SH-SY5Y (cell line): Measurements from ENCODE around the gene B3GAT1.

Experiments
- GATA2 ChIP-seq: IDR thresholded peaks from 2 replicates; pipeline ENCODE4 v1.6.1; 2011; ENCODE audit warnings: mild to moderate bottlenecking, low read depth, low read length
- GATA3 ChIP-seq: IDR thresholded peaks from 2 replicates; pipeline ENCODE4 v1.6.1; 2011; ENCODE audit warnings: low read depth, mild to moderate bottlenecking, low read length, moderate library complexity

The B3GAT1 gene, protein sequence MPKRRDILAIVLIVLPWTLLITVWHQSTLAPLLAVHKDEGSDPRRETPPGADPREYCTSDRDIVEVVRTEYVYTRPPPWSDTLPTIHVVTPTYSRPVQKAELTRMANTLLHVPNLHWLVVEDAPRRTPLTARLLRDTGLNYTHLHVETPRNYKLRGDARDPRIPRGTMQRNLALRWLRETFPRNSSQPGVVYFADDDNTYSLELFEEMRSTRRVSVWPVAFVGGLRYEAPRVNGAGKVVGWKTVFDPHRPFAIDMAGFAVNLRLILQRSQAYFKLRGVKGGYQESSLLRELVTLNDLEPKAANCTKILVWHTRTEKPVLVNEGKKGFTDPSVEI

DNA sequence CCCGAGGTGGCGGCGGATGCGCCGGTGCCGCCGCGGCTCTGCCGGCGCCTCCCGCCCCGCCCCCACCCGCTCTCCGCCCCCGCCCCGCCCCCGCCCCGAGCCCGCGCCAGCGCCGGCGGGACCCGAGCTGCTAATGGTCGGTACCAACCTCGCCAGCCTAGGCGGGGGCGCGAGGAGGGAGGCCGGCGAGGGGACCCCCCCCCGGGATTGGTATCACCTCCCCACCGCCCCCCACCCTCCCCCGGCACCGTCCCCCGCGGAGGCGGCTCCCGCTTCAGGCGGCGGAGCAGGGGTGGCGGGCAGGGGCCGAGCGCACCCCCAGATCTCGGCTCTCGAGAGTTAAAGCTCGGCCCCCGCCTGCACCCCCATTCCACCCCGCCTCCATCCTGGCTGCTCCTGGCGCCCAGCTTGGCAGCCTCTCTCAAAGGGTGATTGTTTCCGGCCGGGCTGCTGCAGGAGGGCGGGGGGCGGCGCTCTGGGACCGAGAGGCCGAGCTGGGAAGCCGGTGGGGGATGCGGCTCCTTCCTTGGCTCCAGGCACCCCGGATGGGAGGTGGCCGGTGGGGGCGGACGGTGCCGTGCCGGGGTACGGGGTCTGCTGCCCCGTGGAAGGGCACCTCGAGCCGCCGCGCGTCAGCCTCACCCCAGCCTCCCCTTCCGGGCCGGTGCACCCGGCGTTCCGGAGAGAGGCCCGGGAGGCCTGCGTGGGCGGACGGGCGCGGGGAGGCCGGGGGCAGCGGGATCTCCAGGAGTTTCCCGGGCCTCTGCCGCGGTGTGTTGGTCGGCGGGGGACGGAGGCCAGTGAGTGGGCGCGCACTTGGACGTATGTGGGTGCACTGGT, at the start of gene B3GAT1:
B3GAT1 (minus strand) TSS at position 40 of the 840 bp plus-strand sequence. CDS start 24,583 bp downstream, outside the sequence.
- TF ChIP-seq GATA2 (no peak), GATA3 (no peak)

GRCh38 chr11:134461621-134462020, 49.6 kb upstream of the B3GAT1 start:
- TF ChIP-seq GATA3, result no peak
- TF ChIP-seq GATA2, result no peak

GRCh38 chr11:134460881-134461280, 48.8 kb upstream of the B3GAT1 start:
- TF ChIP-seq GATA2 (no peak), GATA3 (no peak)

- TF ChIP-seq GATA3 (no peak), GATA2 (no peak)
These were observed 48.1 kb upstream of the B3GAT1 start for GRCh38 chr11:134460062-134460561.

GRCh38 chr11:134459246-134460061, 47.4 kb upstream of the B3GAT1 start:
- TF ChIP-seq GATA3 (no peak), GATA2 (no peak)

DNA sequence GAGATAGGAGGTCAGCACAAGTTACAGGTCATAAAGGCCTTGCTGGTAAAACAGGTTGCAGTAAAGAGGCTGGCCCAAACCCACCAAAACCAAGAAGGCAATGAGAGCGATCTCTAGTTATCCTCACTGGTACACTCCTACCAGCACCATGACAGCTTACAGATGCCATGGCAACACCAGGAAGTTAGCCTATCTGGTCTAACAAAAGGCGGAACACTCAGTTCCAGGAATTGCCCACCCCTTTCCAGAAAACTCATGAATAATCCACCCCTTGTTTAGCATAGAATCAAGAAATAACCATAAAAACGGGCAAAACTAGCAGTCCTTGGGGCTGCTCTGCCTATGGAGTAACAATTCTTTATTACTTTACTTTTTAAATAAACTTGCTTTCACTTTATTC, 43.5 kb upstream of the B3GAT1 start:
- TF ChIP-seq GATA3, result no peak
- TF ChIP-seq GATA2, result no peak

DNA sequence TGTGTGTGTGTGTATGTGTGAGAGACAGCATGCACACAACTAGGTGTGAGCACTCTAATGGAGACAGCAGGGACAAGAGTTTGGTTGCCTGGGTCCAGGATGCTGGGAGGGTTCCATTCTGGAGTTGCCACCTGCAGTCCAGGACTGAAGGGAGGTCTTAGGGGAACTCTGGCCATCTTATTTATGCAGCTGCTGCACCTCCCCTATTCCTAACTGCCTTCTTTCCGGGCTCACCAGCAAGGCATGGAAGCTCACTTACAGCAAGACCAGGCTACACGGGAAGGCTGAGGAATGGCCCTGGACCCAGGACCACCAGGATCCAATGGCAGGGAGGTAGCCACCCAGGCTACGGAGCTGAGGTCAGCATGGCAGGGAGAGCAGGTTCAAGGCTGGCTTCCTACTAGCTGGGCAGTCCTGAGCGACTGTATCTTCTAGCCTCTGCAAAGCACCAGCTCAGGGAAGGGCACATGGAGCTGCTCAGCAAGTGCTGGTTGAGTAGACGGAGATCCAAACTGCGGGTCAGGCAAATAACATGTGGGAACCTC, 42.2 kb upstream of the B3GAT1 start:
- TF ChIP-seq GATA3 (no peak), GATA2 (no peak)

DNA sequence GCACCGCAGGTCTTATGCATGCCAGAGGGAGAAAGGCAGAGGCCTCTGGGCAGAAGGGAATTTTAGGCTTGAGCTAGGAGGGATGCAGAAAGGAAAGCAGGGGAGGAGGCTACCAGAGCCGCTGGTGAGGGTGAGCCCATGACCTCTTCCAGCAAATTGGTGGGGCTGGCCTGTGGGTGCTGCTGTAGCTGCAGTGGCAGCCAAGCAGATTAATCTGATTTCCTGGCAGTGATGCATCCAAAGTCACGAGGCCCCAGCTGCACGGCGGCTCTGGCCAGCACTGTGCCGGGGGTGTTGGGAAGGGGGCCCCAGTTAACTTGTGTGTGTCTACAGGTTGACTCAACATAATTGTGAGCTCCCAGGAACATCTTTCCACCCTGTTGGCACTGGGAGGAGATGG, 41.4 kb upstream of the B3GAT1 start:
- no peak for TF ChIP-seq GATA2
- no peak for TF ChIP-seq GATA3

DNA sequence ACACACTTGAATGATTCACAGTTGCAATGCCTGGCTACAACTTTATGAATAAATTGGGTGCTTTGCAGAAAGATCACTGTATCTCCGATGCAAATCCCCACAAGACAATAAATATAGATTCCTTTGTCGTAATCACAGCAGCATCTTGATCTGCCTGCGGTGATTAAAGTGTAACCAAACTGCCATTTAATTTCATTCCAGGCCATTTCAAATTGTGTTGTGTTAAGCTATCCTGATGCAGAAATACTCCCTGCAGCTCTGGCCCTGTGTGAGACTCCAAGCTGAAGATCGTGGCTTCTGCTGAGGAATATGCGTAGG, 40.8 kb upstream of the B3GAT1 start:
- TF ChIP-seq GATA2 (no peak), GATA3 (no peak)

GRCh38 chr11:134452026-134452837, 40.2 kb upstream of the B3GAT1 start:
- TF ChIP-seq GATA3 (no peak), GATA2 (no peak)

- TF ChIP-seq GATA2 (no peak), GATA3 (no peak)
These were observed 38.1 kb upstream of the B3GAT1 start for GRCh38 chr11:134450186-134450585.

- TF ChIP-seq GATA2 (no peak), GATA3 (no peak)
These were observed 37.7 kb upstream of the B3GAT1 start for GRCh38 chr11:134449713-134450112.

DNA sequence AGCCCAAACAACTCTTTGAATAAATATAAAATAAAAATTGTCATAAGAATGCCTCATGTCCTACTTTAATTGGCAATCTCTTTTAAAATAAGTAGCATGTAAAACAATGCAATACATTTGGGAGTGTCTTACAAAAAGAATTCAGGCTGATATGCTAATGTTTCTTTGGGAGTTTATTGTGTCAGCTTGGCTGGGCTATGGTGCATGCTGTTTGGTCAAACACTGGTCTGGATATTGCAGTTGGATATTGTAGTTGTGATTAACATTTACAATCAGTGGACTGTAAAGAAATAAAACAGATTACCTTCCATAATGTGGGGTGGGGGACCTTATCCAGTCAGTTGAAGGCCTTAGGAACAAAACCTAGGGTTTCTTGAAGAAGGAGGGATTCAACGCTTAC, 37.0 kb upstream of the B3GAT1 start:
- TF ChIP-seq GATA2, result no peak
- TF ChIP-seq GATA3, result no peak
